RWPE1 (cell line): ENCODE data around the gene RFTN1.

Source experiments
- CTCF ChIA-PET: fragments of 350-600 bp; sonication (Branson Sonifier 250); formaldehyde crosslinking; extraction: SDS; loops from one replicate; lab custom pipeline; 2021; lab: Yijun Ruan, JAX
- POLR2A ChIA-PET: fragments of 400-600 bp; formaldehyde crosslinking; extraction: SDS; loops from one replicate; lab custom pipeline; 2020; ENCODE audit warnings: antibody characterized with exemption; ENCODE audit not compliant: low non-redundant PET; lab: Yijun Ruan, JAX
- DNase-seq: peaks from one replicate; pipeline ENCODE4 v3.0.0; 2012; ENCODE audit warnings: low spot score
- H3K27ac ChIP-seq: fragments of 450-650 bp; 2 replicates; pipeline ENCODE4 v1.5.1; 2017
- CTCF ChIP-seq: fragments of 450-650 bp; conservative IDR thresholded peaks from 2 replicates; pipeline ENCODE4 v1.5.1; 2017; ENCODE audit warnings: low read depth, mild to moderate bottlenecking

The RFTN1 gene

GRCh38 chr3:16499351-16499750 is 14.1 kb downstream of the RFTN1 start:
- no peak overlapping the region for H3K27ac ChIP-seq
- no peak for DNase-seq
- POLR2A ChIA-PET = no interaction called here
- TF ChIP-seq CTCF = no peak
- CTCF ChIA-PET = no interaction called here

- ChIA-PET CTCF (interaction anchor here (0.7 kb wide), 1 partner anchor 138 kb away, joined by 4 read pairs; no protein-coding TSS in a partner anchor), POLR2A (no interaction called here)
- no peak overlapping the region for H3K27ac ChIP-seq
- no peak for TF ChIP-seq CTCF
- DNase-seq = no peak
Observed at GRCh38 chr3:16498130-16498890, 15.2 kb downstream of the RFTN1 start.

GRCh38 chr3:16496408-16497222 is 16.9 kb downstream of the RFTN1 start:
- ChIA-PET CTCF (no interaction called here), POLR2A (no interaction called here)
- DNase-seq = peak; percentile 5

DNA sequence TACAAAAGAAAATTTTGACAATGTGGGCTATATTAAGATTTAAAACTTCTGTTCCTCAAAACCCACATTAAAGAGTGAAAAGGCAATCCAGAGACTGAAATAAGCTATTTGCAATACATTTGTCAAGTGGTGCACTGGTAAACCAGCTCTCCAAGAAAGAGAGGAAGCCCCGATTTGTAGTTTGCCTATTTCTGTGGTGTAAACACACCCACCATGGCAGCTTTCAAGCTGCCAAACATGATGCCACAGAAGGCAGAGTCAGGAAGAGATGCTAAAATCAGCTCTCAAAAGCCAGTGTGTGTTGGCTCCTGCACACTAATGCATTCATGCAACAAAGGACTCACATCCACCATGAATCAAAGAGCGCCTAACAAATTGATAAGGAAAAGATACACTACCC is 17.5 kb downstream of the RFTN1 start:
- ChIA-PET POLR2A (no interaction called here), CTCF (no interaction called here)
- no peak for TF ChIP-seq CTCF

More at GRCh38 chr3:16496408-16497222, 16.9 kb downstream of the RFTN1 start:
- TF ChIP-seq CTCF = no peak
- H3K27ac ChIP-seq = no peak overlapping the region

GRCh38 chr3:16494814-16495431 is 18.6 kb downstream of the RFTN1 start:
- no peak for TF ChIP-seq CTCF
- no peak for DNase-seq
- H3K27ac ChIP-seq = no peak overlapping the region
- ChIA-PET CTCF (interaction anchor here (0.7 kb wide), 1 partner anchor 427 kb away, joined by 3 read pairs; no protein-coding TSS in a partner anchor), POLR2A (no interaction called here)

More for the DNA sequence above, 17.5 kb downstream of the RFTN1 start:
- DNase-seq = no peak
- no peak overlapping the region for H3K27ac ChIP-seq

GRCh38 chr3:16494094-16494493 is 19.4 kb downstream of the RFTN1 start:
- ChIA-PET POLR2A (no interaction called here), CTCF (no interaction called here)
- no peak overlapping the region for H3K27ac ChIP-seq
- no peak for DNase-seq
- TF ChIP-seq CTCF = no peak
